Measurements from ENCODE around the gene SCAMP4. TPM values are rescaled to one million over a fixed set of nuclear protein-coding genes. Genes with fewer than 3 reads are reported as not detected.

SCAMP4 gene
- total and polyA plus RNA-seq, 9 of the 15 experiments (the other 6 are each of a cell fraction or from before 2014, with no cell fraction given): 0.81 to 45.9 (median 12.8) TPM

DNA sequence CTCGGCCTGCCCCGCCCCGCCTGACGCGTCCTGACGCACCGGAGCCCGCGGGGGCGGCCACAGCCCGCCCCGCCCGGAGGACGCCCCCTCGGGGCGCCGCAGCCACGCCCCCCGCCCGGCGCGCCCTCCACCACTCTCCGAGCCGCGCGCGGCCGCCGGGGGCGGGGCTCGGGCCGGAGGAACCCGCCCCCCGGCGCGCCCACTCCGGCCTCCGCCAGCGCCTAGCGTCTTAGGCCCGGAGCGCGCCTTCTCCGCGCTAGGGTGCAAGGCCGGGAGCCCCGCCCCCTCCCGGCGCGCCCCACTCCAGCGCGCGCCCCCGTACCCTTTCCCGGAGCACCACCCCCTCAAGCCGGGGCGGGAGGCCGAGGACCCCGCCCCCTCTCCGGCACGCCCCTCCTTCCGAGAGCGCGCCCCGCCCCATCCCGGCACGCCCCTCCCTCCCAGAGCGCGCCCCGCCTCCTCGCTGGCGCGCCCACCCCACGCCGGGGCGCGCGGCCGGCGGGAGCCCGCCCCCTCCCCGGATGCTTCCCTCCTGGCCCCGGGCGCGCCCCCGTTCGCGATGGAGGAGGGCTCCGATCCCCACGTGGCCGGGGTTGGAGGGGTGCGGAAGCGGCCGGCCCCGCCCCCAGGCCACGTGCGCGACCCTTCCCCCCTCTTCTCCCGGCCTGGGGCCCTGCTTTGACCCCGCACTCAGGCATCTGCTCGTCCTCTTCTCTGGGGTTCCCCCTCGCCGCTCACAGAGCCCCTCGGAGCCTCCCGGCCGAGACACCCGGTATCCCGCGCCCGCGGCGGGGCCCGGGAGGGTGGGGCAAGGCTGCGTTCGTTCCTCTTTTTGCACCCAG lies 41.3 kb upstream of the SCAMP4 start (continued):
- TF ChIP-seq CREM (IDR thresholded peaks at IDR 0.05; ENCODE audit: low read depth) (peak; percentile 62), RBM25 (IDR thresholded peaks at IDR 0.05; ENCODE audit: low read depth, low read length, severe bottlenecking) (no peak), SREBF2 (CRISPR knock-in tag; IDR thresholded peaks at IDR 0.05) (no peak), PRMT5 (CRISPR knock-in tag; IDR thresholded peaks at IDR 0.05) (no peak), MYC (IDR thresholded peaks at IDR 0.05; ENCODE audit: low read depth, low read length) (peak; percentile 100), MYC (CRISPR knock-in tag; IDR thresholded peaks at IDR 0.05; ENCODE audit: borderline replicate concordance, low read depth) (peak; percentile 100), FOSL1 (tag; conservative IDR thresholded peaks at IDR 0.05) (peak; percentile 14; the same call in 1 of the 2 replicates), THRAP3 (IDR thresholded peaks at IDR 0.05; ENCODE audit: borderline replicate concordance) (no peak), RBBP5 (IDR thresholded peaks at IDR 0.05; ENCODE audit: borderline replicate concordance, insufficient read depth, low read length, poor library complexity, severe bottlenecking) (no peak), MCM2 (IDR thresholded peaks at IDR 0.05; ENCODE audit: low read depth) (no peak), CTCF (IDR thresholded peaks at IDR 0.05 in 2 of 3, conservative IDR thresholded peaks at IDR 0.05 in 1 of 3; ENCODE audit: insufficient read depth in 2 of 3, low read depth in 1 of 3, low read length in 3 of 3) (no peak; a peak in 1 of 6 replicates), NR2C1 (IDR thresholded peaks at IDR 0.05) (no peak), NR2C1 (tag; IDR thresholded peaks at IDR 0.05) (peak; percentile 53; the same call in 1 of the 2 replicates), TAF9B (IDR thresholded peaks at IDR 0.05; ENCODE audit: partially characterized antibody) (no peak), TAF15 (IDR thresholded peaks at IDR 0.05; ENCODE audit: low read depth, low read length) (no peak), ARHGAP35 (IDR thresholded peaks at IDR 0.05; ENCODE audit: partially characterized antibody) (no peak), ELF1 (tag; IDR thresholded peaks at IDR 0.05) (peak; percentile 91), ZFPM2 (CRISPR knock-in tag; IDR thresholded peaks at IDR 0.05) (0 out of 2 replicates have a peak, but pooled peaks have one; percentile 39), SIN3A (IDR thresholded peaks at IDR 0.05; ENCODE audit: borderline replicate concordance in 2 of 2, control insufficient read depth in 1 of 2, low read depth in 2 of 2, low read length in 2 of 2) (peak; percentile 95 to 96), SOX6 (IDR thresholded peaks at IDR 0.05) (peak; percentile 28; the same call in 1 of the 2 replicates), ZNF717 (CRISPR knock-in tag; IDR thresholded peaks at IDR 0.05) (no peak), TAF7 (tag; IDR thresholded peaks at IDR 0.05) (no peak), ARNT (IDR thresholded peaks at IDR 0.05) (no peak), PHTF2 (CRISPR knock-in tag; IDR thresholded peaks at IDR 0.05) (no peak)
- TF ChIP-seq, protein P1, sequence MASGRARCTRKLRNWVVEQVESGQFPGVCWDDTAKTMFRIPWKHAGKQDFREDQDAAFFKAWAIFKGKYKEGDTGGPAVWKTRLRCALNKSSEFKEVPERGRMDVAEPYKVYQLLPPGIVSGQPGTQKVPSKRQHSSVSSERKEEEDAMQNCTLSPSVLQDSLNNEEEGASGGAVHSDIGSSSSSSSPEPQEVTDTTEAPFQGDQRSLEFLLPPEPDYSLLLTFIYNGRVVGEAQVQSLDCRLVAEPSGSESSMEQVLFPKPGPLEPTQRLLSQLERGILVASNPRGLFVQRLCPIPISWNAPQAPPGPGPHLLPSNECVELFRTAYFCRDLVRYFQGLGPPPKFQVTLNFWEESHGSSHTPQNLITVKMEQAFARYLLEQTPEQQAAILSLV (tag; IDR thresholded peaks at IDR 0.05): no peak

All from K562 (cell line).